A549 (cell line): ENCODE results near the gene TTC7B.

Experiments
- CBX8 ChIP-seq: fragments of 200-600 bp; sonication (generic); IDR thresholded peaks from 2 replicates; pipeline ENCODE4 v1.6.1; 2016
- CHD4 ChIP-seq: fragments of 200-600 bp; sonication (generic); IDR thresholded peaks from 2 replicates; pipeline ENCODE4 v1.6.1; 2016; ENCODE audit warnings: antibody characterized with exemption, mild to moderate bottlenecking, borderline replicate concordance
- CTCF ChIP-seq: fragments of >200 bp; sonication (Bioruptor Twin); formaldehyde crosslinking; IDR thresholded peaks from 3 replicates; pipeline ENCODE4 v1.5.1; 2016
- ELK1 ChIP-seq: fragments of 150-350 bp; IDR thresholded peaks from 2 replicates; pipeline ENCODE4 v1.6.1; 2014; ENCODE audit warnings: low read depth, mild to moderate bottlenecking, low read length
- MAFK ChIP-seq: fragments of 450-650 bp; IDR thresholded peaks from 2 replicates; pipeline ENCODE4 v1.6.1; 2014; ENCODE audit not compliant: partially characterized antibody
- POLR2A ChIP-seq: IDR thresholded peaks from 2 replicates; pipeline ENCODE4 v1.6.1; 2012; ENCODE audit warnings: mild to moderate bottlenecking, low read length
- RCOR1 ChIP-seq: fragments of 150-350 bp; IDR thresholded peaks from 2 replicates; pipeline ENCODE4 v1.6.1; 2014; ENCODE audit warnings: antibody characterized with exemption, low read length, low read depth
- REST ChIP-seq: fragments of 200-600 bp; sonication (generic); IDR thresholded peaks from 2 replicates; pipeline ENCODE4 v1.6.1; 2016; ENCODE audit warnings: antibody characterized with exemption, mild to moderate bottlenecking, moderate library complexity
- RFX5 ChIP-seq: fragments of 450-650 bp; IDR thresholded peaks from 2 replicates; pipeline ENCODE4 v1.7.1; 2014; ENCODE audit warnings: antibody characterized with exemption, mild to moderate bottlenecking, moderate library complexity
- TP53 ChIP-seq: fragments of 250-450 bp; sonication (Bioruptor Pico); IDR thresholded peaks from 2 replicates; pipeline ENCODE4 v1.5.0; 2021; ENCODE audit warnings: mild to moderate bottlenecking, moderate library complexity
- USF2 ChIP-seq: fragments of 450-650 bp; IDR thresholded peaks from 2 replicates; pipeline ENCODE4 v1.6.1; 2014; ENCODE audit warnings: antibody characterized with exemption
- ZC3H11A ChIP-seq: fragments of 450-650 bp; IDR thresholded peaks from 2 replicates; pipeline ENCODE4 v1.6.1; 2014; ENCODE audit warnings: antibody characterized with exemption, mild to moderate bottlenecking
- ZNF302 ChIP-seq: fragments of 250-450 bp; sonication (Bioruptor Pico); IDR thresholded peaks from 2 replicates; pipeline ENCODE4 v1.9.0; 2021; ENCODE audit warnings: inconsistent platforms, mild to moderate bottlenecking, moderate library complexity

- no peak for TF ChIP-seq CHD4
- no peak for TF ChIP-seq USF2
- no peak for TF ChIP-seq CTCF
- TF ChIP-seq ZNF302 (CRISPR knock-in tag): no peak
- TF ChIP-seq RFX5: no peak
- TF ChIP-seq ZC3H11A: no peak
- no peak for TF ChIP-seq CBX8
- TF ChIP-seq POLR2A: no peak
- TF ChIP-seq RCOR1: no peak
- no peak for TF ChIP-seq REST
- no peak for TF ChIP-seq TP53 (CRISPR knock-in tag)
- no peak for TF ChIP-seq MAFK
- no peak for TF ChIP-seq ELK1
These were observed 134.3 kb downstream of the TTC7B start for GRCh38 chr14:90681929-90682328.
